ENCODE measurements around the gene ERGIC3. TPM values are rescaled to one million over a fixed set of nuclear protein-coding genes. Genes with fewer than 3 reads are reported as not detected.

ERGIC3 gene
- total RNA-seq, 1 experiment from 2014 or later, result 265 TPM

DNA sequence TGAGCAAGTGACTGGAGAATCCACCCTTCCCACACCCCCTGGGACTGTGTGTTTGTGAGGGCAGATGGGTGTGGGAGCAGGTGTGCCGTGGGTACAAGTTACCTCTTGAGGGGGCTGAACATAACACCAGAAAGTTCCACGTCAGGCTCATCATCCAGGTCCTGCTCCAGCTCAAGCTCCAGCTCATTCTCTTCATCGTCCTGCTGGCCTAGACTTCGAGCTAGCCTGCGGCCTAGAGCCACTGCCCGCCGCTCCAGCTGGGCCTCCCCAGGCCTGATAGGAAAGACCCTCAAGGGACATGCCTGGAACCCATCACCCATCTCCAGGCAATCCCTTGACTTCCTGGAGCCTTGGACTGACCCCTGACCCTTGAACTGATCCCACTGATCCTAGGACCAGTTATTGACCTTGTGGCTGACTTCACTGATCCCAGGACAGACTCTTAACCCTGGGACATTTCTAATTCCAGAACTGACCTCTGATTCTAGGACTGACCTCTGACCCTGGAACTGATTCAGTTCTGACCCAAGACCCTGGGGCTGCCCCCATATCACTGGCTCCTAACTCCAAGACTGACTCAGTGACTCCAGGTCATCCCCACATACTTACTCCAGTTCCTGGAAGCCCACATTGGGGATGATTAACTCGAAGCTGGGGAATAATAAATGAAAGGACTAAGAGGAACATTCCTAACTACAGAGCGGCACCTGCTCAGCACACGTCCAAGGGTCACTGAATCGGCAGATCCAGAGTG, 62.0 kb downstream of the ERGIC3 start:
- Histone ChIP-seq H3K36me3 (ENCODE audit: control insufficient read depth, insufficient read depth, low read length) (no peaks in the 10 kb centered on the region), H3K9me3 (ENCODE audit: control insufficient read depth, insufficient read depth, low read depth, low read length) (no peaks in the 10 kb centered on the region), H3K4me1 (ENCODE audit: control insufficient read depth, insufficient read depth, low read length) (no peaks in the 10 kb centered on the region), H3K27me3 (ENCODE audit: control insufficient read depth, insufficient read depth, low read length) (no peaks in the 10 kb centered on the region), H3K4me3 (ENCODE audit: low read depth in 2 of 2, low read length in 2 of 2) (no peak overlapping the region), H3K27ac (ENCODE audit: low read length) (no peak overlapping the region)
- intact Hi-C loops (cut with micrococcal nuclease; ENCODE audit: unreplicated experiment) (no loop called here), in situ Hi-C loops (cut with HindIII; ENCODE audit: low pct_unique_long_range_greater_than_20kb, low sequenced_read_pairs) (no loop called here)
- POLR2A ChIA-PET, result no interaction called here
- CTCF ChIA-PET, result interaction anchor here (0.6 kb wide), 3 partner anchors 82 to 1200 kb away, joined by 4 to 6 read pairs (median 6); no protein-coding TSS in a partner anchor
- ATAC-seq (no peak; the same call in 1 of the 2 replicates), DNase-seq (ENCODE audit: low read depth, low spot score) (no peak)
- TF ChIP-seq POLR2AphosphoS5 (IDR thresholded peaks at IDR 0.05; ENCODE audit: low read depth, low read length) (no peak), REST (IDR thresholded peaks at IDR 0.05; ENCODE audit: insufficient read depth in 1 of 2, low read depth in 2 of 2, low read length in 1 of 2) (no peak), SIN3A (IDR thresholded peaks at IDR 0.05; ENCODE audit: borderline replicate concordance, insufficient read depth, low read depth, low read length) (no peak), TCF7L2 (IDR thresholded peaks at IDR 0.05; ENCODE audit: low read depth, low read length) (no peak)
- TF ChIP-seq, protein P1, sequence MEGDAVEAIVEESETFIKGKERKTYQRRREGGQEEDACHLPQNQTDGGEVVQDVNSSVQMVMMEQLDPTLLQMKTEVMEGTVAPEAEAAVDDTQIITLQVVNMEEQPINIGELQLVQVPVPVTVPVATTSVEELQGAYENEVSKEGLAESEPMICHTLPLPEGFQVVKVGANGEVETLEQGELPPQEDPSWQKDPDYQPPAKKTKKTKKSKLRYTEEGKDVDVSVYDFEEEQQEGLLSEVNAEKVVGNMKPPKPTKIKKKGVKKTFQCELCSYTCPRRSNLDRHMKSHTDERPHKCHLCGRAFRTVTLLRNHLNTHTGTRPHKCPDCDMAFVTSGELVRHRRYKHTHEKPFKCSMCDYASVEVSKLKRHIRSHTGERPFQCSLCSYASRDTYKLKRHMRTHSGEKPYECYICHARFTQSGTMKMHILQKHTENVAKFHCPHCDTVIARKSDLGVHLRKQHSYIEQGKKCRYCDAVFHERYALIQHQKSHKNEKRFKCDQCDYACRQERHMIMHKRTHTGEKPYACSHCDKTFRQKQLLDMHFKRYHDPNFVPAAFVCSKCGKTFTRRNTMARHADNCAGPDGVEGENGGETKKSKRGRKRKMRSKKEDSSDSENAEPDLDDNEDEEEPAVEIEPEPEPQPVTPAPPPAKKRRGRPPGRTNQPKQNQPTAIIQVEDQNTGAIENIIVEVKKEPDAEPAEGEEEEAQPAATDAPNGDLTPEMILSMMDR (IDR thresholded peaks at IDR 0.05), result no peak
- BruUV-seq (replicated peaks), result no TSS peak

DNA sequence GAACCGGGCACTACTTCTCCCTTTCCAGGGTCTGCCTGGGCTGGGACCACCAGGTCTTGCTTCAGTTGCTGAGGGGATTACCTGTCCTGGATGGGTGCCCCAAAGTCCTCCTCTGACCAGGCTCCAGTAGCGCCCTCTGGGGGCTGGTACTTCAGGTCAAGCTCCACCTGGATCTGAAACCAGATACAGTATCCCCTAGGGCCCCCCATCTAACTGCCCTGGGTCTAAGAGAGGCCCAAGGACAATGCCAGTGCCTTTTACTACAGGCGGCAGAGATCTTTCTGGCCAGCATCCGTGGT, 62.5 kb downstream of the ERGIC3 start:
- in situ Hi-C loops (cut with HindIII; ENCODE audit: low pct_unique_long_range_greater_than_20kb, low sequenced_read_pairs) (no loop called here), intact Hi-C loops (cut with micrococcal nuclease; ENCODE audit: unreplicated experiment) (no loop called here)
- H3K27ac ChIP-seq (ENCODE audit: low read length), result no peak overlapping the region
- no peaks in the 10 kb centered on the region for H3K36me3 ChIP-seq (ENCODE audit: control insufficient read depth, insufficient read depth, low read length)
- no peaks in the 10 kb centered on the region for H3K27me3 ChIP-seq (ENCODE audit: control insufficient read depth, insufficient read depth, low read length)
- TF ChIP-seq SIN3A (IDR thresholded peaks at IDR 0.05; ENCODE audit: borderline replicate concordance, insufficient read depth, low read depth, low read length), result no peak
- TF ChIP-seq POLR2AphosphoS5 (IDR thresholded peaks at IDR 0.05; ENCODE audit: low read depth, low read length), result no peak
- TF ChIP-seq, protein P1 (IDR thresholded peaks at IDR 0.05), result no peak
- no peak for TF ChIP-seq REST (IDR thresholded peaks at IDR 0.05; ENCODE audit: insufficient read depth in 1 of 2, low read depth in 2 of 2, low read length in 1 of 2)
- no peak for TF ChIP-seq TCF7L2 (IDR thresholded peaks at IDR 0.05; ENCODE audit: low read depth, low read length)
- DNase-seq (ENCODE audit: low read depth, low spot score), result no peak
- BruUV-seq (replicated peaks), result no TSS peak
- ChIA-PET POLR2A (no interaction called here), CTCF (interaction anchor here (0.6 kb wide), 3 partner anchors 82 to 1200 kb away, joined by 4 to 6 read pairs (median 6); no protein-coding TSS in a partner anchor)
- ATAC-seq, result no peak
- no peak overlapping the region for H3K4me3 ChIP-seq (ENCODE audit: low read depth in 2 of 2, low read length in 2 of 2)
- no peaks in the 10 kb centered on the region for H3K4me1 ChIP-seq (ENCODE audit: control insufficient read depth, insufficient read depth, low read length)
- H3K9me3 ChIP-seq (ENCODE audit: control insufficient read depth, insufficient read depth, low read depth, low read length), result no peaks in the 10 kb centered on the region

Measured in Panc1 (cell line).